Calu3 (cell line): ENCODE data around the gene AKAP5. TPM values are rescaled to one million over a fixed set of nuclear protein-coding genes. Genes with fewer than 3 reads are reported as not detected.
A peak's percentile ranks its signal among the peaks of the same experiment; 100 is the strongest.

Experiments
- BruUV-seq: library from RNA; stranded (reverse); fragments of 400-500 nt; replicated peaks from 2 replicates; lab custom pipeline; 2021; lab: Mats Ljungman, UMichigan
- CTCF ChIA-PET: fragments of 300-600 bp; sonication (Branson Sonifier 250); formaldehyde crosslinking; loops from one replicate; lab custom pipeline; 2022; ENCODE audit warnings: antibody characterized with exemption; lab: Charles Lee
- DNase-seq: peaks from one replicate; pipeline ENCODE4 v3.0.0; 2022
- H3K27ac Mint-ChIP-seq: one replicate; pipeline ENCODE4 v1.8.0; 2022; ENCODE audit warnings: mixed read lengths; ENCODE audit not compliant: unreplicated experiment
- H3K27me3 Mint-ChIP-seq: one replicate; pipeline ENCODE4 v1.8.0; 2022; ENCODE audit warnings: mixed read lengths; ENCODE audit not compliant: unreplicated experiment
- H3K36me3 Mint-ChIP-seq: one replicate; pipeline ENCODE4 v1.8.0; 2022; ENCODE audit warnings: mild to moderate bottlenecking, moderate library complexity, mixed read lengths; ENCODE audit not compliant: insufficient read depth, unreplicated experiment
- H3K4me1 Mint-ChIP-seq: one replicate; pipeline ENCODE4 v1.8.0; 2022; ENCODE audit warnings: mild to moderate bottlenecking, low read depth, mixed read lengths; ENCODE audit not compliant: unreplicated experiment
- H3K4me3 Mint-ChIP-seq: one replicate; pipeline ENCODE4 v1.8.0; 2022; ENCODE audit warnings: mild to moderate bottlenecking, low read depth, moderate library complexity, mixed read lengths; ENCODE audit not compliant: unreplicated experiment
- H3K9me3 Mint-ChIP-seq: one replicate; pipeline ENCODE4 v1.8.0; 2022; ENCODE audit warnings: low read depth, mixed read lengths; ENCODE audit not compliant: unreplicated experiment
- intact Hi-C: fragments of 100-400 bp; cut with micrococcal nuclease; formaldehyde crosslinking; loops from one replicate; pipeline ENCODE4 v1.10.0; 2022; ENCODE audit not compliant: unreplicated experiment
- total RNA-seq: library from RNA; stranded (reverse); gene quantifications from 2 replicates; pipeline ENCODE4 v1.2.3, GENCODE V29; 2022
- TF ChIP-seq, protein P1 (sequence below): fragments of 200-600 bp; IDR thresholded peaks from one replicate; pipeline ENCODE4 v1.8.0; 2022; ENCODE audit warnings: antibody characterized with exemption; ENCODE audit not compliant: unreplicated experiment

AKAP5 gene
- total RNA-seq, 1 experiment from 2014 or later: 1.7 TPM

DNA sequence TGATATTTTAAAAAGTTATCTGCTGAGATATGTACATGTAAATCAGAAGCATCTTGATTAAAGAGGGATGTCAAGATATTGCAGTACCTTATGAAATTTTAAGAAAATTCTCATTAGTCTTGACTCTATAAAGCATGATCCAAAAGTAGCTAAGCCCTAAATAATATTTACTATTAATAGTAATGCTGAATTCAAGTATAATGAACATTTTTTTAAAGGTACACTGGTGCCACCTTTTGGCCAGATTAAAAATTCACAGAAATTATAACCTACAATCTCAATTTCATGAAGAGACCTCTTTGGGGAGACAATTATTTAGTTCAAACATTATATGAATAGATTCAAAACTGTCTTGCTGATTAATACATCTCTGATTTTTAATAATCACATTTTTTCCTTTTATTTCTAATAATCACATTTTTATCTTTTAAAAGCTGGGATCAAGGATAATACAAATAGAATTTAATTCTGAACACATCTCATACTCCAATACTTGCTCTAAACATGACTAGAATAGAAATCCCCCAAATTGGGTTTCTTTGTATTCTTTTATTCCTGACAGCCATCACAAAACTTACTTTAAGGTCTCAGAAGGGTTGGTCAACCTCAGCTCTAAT, 13.4 kb downstream of the AKAP5 start:
- Mint-ChIP-seq H3K27ac (no peak overlapping the region), H3K4me3 (no peak overlapping the region), H3K4me1 (no peaks in the 10 kb centered on the region), H3K9me3 (no peaks in the 10 kb centered on the region), H3K27me3 (no peaks in the 10 kb centered on the region), H3K36me3 (no peaks in the 10 kb centered on the region)
- CTCF ChIA-PET: interaction anchor here (0.6 to 2.4 kb wide), 4 partner anchors 60 to 140 kb away, joined by 3 to 18 read pairs (median 3); no protein-coding TSS in a partner anchor
- peak; percentile 9 for DNase-seq
- TF ChIP-seq, protein P1, sequence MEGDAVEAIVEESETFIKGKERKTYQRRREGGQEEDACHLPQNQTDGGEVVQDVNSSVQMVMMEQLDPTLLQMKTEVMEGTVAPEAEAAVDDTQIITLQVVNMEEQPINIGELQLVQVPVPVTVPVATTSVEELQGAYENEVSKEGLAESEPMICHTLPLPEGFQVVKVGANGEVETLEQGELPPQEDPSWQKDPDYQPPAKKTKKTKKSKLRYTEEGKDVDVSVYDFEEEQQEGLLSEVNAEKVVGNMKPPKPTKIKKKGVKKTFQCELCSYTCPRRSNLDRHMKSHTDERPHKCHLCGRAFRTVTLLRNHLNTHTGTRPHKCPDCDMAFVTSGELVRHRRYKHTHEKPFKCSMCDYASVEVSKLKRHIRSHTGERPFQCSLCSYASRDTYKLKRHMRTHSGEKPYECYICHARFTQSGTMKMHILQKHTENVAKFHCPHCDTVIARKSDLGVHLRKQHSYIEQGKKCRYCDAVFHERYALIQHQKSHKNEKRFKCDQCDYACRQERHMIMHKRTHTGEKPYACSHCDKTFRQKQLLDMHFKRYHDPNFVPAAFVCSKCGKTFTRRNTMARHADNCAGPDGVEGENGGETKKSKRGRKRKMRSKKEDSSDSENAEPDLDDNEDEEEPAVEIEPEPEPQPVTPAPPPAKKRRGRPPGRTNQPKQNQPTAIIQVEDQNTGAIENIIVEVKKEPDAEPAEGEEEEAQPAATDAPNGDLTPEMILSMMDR: peak; percentile 17
- no TSS peak for BruUV-seq
- intact Hi-C loops: loop anchor here (1.0 to 5.0 kb wide), 2 partner anchors 46 to 134 kb away; no protein-coding TSS in a partner anchor

GRCh38 chr14:64488590-64489099, 23.3 kb downstream of the AKAP5 start:
- intact Hi-C loops: no loop called here
- no peak overlapping the region for H3K4me3 Mint-ChIP-seq
- no peaks in the 10 kb centered on the region for H3K4me1 Mint-ChIP-seq
- no peaks in the 10 kb centered on the region for H3K27me3 Mint-ChIP-seq
- H3K36me3 Mint-ChIP-seq: no peaks in the 10 kb centered on the region
- DNase-seq: no peak
- BruUV-seq: no TSS peak
- no peak overlapping the region for H3K27ac Mint-ChIP-seq
- no peaks in the 10 kb centered on the region for H3K9me3 Mint-ChIP-seq
- TF ChIP-seq, protein P1: no peak
- CTCF ChIA-PET: no interaction called here

GRCh38 chr14:64491637-64492036, 26.3 kb downstream of the AKAP5 start:
- H3K27me3 Mint-ChIP-seq: no peaks in the 10 kb centered on the region
- H3K9me3 Mint-ChIP-seq: no peaks in the 10 kb centered on the region
- no peaks in the 10 kb centered on the region for H3K4me1 Mint-ChIP-seq
- H3K27ac Mint-ChIP-seq: no peak overlapping the region
- TF ChIP-seq, protein P1: no peak
- no peaks in the 10 kb centered on the region for H3K36me3 Mint-ChIP-seq
- no peak for DNase-seq
- intact Hi-C loops: no loop called here
- BruUV-seq: no TSS peak
- CTCF ChIA-PET: no interaction called here
- H3K4me3 Mint-ChIP-seq: no peak overlapping the region

DNA sequence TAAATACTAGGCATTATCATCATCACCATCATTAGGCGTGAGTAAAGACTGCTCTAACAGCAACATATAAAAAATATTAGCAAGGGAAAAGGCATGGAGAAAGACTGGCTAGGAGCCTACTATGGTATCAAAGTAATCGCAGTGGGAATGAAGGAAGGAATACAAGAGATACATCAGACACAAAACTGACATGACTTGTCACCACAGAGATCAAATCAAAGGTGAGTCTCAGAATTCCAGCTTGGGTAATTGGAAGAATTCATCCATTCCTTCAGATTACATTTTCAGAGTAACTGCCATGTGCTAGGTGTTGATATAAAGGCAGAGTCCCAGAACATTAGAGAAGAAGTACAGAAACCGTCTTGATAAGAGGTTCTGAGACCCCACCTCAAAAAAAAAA, 28.2 kb downstream of the AKAP5 start:
- BruUV-seq: no TSS peak
- no peaks in the 10 kb centered on the region for H3K4me1 Mint-ChIP-seq
- no peak for DNase-seq
- H3K9me3 Mint-ChIP-seq: no peaks in the 10 kb centered on the region
- no peaks in the 10 kb centered on the region for H3K27me3 Mint-ChIP-seq
- H3K36me3 Mint-ChIP-seq: peaks cover 6% of the 10 kb centered on the region
- CTCF ChIA-PET: no interaction called here
- intact Hi-C loops: no loop called here
- TF ChIP-seq, protein P1: no peak
- no peak overlapping the region for H3K27ac Mint-ChIP-seq
- H3K4me3 Mint-ChIP-seq: no peak overlapping the region
